HL-60/S4 treated with phorbol 12-myristate 13-acetate at 8.2 ng/mL for 4 days and 3 days (cell line): ENCODE measurements around the gene LDB2.

Experiments
- in situ Hi-C: fragments of 300-500 bp; cut with MboI; formaldehyde crosslinking; loops from 2 replicates; pipeline ENCODE4 v1.15.0; 2022; ENCODE audit warnings: low sequenced_read_pairs

Gene LDB2

GRCh38 chr4:16692961-16693506, 205.4 kb downstream of the LDB2 start:
- in situ Hi-C loops, result no loop called here

GRCh38 chr4:16692524-16692923, 205.9 kb downstream of the LDB2 start:
- in situ Hi-C loops, result no loop called here

- in situ Hi-C loops, result no loop called here
These were observed 206.4 kb downstream of the LDB2 start for GRCh38 chr4:16692046-16692445.

- in situ Hi-C loops, result no loop called here
These were observed 207.0 kb downstream of the LDB2 start for GRCh38 chr4:16691450-16691849.

- in situ Hi-C loops, result no loop called here
These were observed 210.6 kb downstream of the LDB2 start for GRCh38 chr4:16687845-16688244.

GRCh38 chr4:16687011-16687410, 211.4 kb downstream of the LDB2 start:
- in situ Hi-C loops, result no loop called here

GRCh38 chr4:16686195-16686594, 212.2 kb downstream of the LDB2 start:
- in situ Hi-C loops, result no loop called here

- in situ Hi-C loops, result no loop called here
These were observed 212.9 kb downstream of the LDB2 start for GRCh38 chr4:16685536-16685935.

- in situ Hi-C loops, result no loop called here
These were observed 213.5 kb downstream of the LDB2 start for GRCh38 chr4:16684935-16685334.

GRCh38 chr4:16684097-16684496, 214.3 kb downstream of the LDB2 start:
- in situ Hi-C loops, result no loop called here

GRCh38 chr4:16682975-16683374, 215.5 kb downstream of the LDB2 start:
- in situ Hi-C loops, result no loop called here

GRCh38 chr4:16677001-16677944, 221.2 kb downstream of the LDB2 start:
- in situ Hi-C loops, result no loop called here

- in situ Hi-C loops, result no loop called here
These were observed 222.1 kb downstream of the LDB2 start for GRCh38 chr4:16676230-16676770.

GRCh38 chr4:16674082-16674481, 224.4 kb downstream of the LDB2 start:
- in situ Hi-C loops, result no loop called here

- in situ Hi-C loops, result no loop called here
These were observed 226.0 kb downstream of the LDB2 start for GRCh38 chr4:16672421-16672820.

- in situ Hi-C loops, result no loop called here
These were observed 226.7 kb downstream of the LDB2 start for GRCh38 chr4:16671741-16672140.

- in situ Hi-C loops, result no loop called here
These were observed 227.7 kb downstream of the LDB2 start for GRCh38 chr4:16670727-16671126.

GRCh38 chr4:16669036-16669435, 229.4 kb downstream of the LDB2 start:
- in situ Hi-C loops, result no loop called here

- in situ Hi-C loops, result no loop called here
These were observed 230.0 kb downstream of the LDB2 start for GRCh38 chr4:16668488-16668887.

GRCh38 chr4:16667464-16667863, 231.0 kb downstream of the LDB2 start:
- in situ Hi-C loops, result no loop called here

- in situ Hi-C loops, result no loop called here
These were observed 232.4 kb downstream of the LDB2 start for GRCh38 chr4:16665942-16666551.

GRCh38 chr4:16663732-16664131, 234.7 kb downstream of the LDB2 start:
- in situ Hi-C loops, result no loop called here
